H9 (cell line): ENCODE data around the gene RTN4R. TPM values are rescaled to one million over a fixed set of nuclear protein-coding genes. Genes with fewer than 3 reads are reported as not detected.

Source experiments
- DNase-seq: peaks from one replicate; pipeline ENCODE4 v3.0.0-alpha.2; 2017
- H2AFZ ChIP-seq: one replicate; pipeline ENCODE4 v1.6.1; 2013; ENCODE audit warnings: mild to moderate bottlenecking, low read length, control low read depth, moderate library complexity
- H2AK5ac ChIP-seq: 2 replicates; pipeline ENCODE4 v1.6.1; 2013; ENCODE audit warnings: low read length, control low read depth, mixed read lengths; ENCODE audit not compliant: insufficient read length
- H2BK120ac ChIP-seq: one replicate; pipeline ENCODE4 v1.6.1; 2013; ENCODE audit warnings: low read depth, mild to moderate bottlenecking, low read length, control low read depth, inconsistent platforms; ENCODE audit not compliant: poor library complexity, severe bottlenecking
- H2BK12ac ChIP-seq: 2 replicates; pipeline ENCODE4 v1.6.1; 2013; ENCODE audit warnings: low read length, control low read depth, mixed read lengths, low read depth; ENCODE audit not compliant: insufficient read length
- H2BK15ac ChIP-seq: 2 replicates; pipeline ENCODE4 v1.6.1; 2013; ENCODE audit warnings: low read depth, low read length, control low read depth
- H2BK20ac ChIP-seq: one replicate; pipeline ENCODE4 v1.6.1; 2013; ENCODE audit warnings: low read depth, mild to moderate bottlenecking, low read length, control low read depth, inconsistent platforms; ENCODE audit not compliant: poor library complexity, severe bottlenecking
- H2BK5ac ChIP-seq: 2 replicates; pipeline ENCODE4 v1.6.1; 2013; ENCODE audit warnings: low read length, control low read depth, mixed read lengths; ENCODE audit not compliant: insufficient read length
- H3K14ac ChIP-seq: 2 replicates; pipeline ENCODE4 v1.6.1; 2013; ENCODE audit warnings: low read length, control low read depth; ENCODE audit not compliant: insufficient read depth
- H3K18ac ChIP-seq: 2 replicates; pipeline ENCODE4 v1.6.1; 2013; ENCODE audit warnings: low read depth, mild to moderate bottlenecking, mixed read lengths, low read length, control low read depth; ENCODE audit not compliant: insufficient read length
- H3K23ac ChIP-seq: 2 replicates; pipeline ENCODE4 v1.6.1; 2013; ENCODE audit warnings: low read length, control low read depth, mixed read lengths, low read depth; ENCODE audit not compliant: insufficient read length
- H3K23me2 ChIP-seq: 2 replicates; pipeline ENCODE4 v1.6.1; 2013; ENCODE audit warnings: low read depth, mild to moderate bottlenecking, mixed read lengths, low read length, control low read depth; ENCODE audit not compliant: insufficient read length, poor library complexity, severe bottlenecking
- H3K27ac ChIP-seq: 2 replicates; pipeline ENCODE4 v1.5.1; 2013; ENCODE audit warnings: low read length, control low read depth, mixed read lengths, low read depth; ENCODE audit not compliant: insufficient read length
- H3K27me3 ChIP-seq: 2 replicates; pipeline ENCODE4 v1.6.1; 2013; ENCODE audit warnings: low read length, control low read depth, inconsistent platforms; ENCODE audit not compliant: insufficient read depth
- H3K4ac ChIP-seq: 2 replicates; pipeline ENCODE4 v1.6.1; 2013; ENCODE audit warnings: low read depth, mild to moderate bottlenecking, control low read depth, inconsistent platforms, low read length, moderate library complexity
- H3K4me1 ChIP-seq: 2 replicates; pipeline ENCODE4 v1.6.1; 2013; ENCODE audit warnings: low read length, control low read depth, inconsistent platforms; ENCODE audit not compliant: insufficient read depth
- H3K4me2 ChIP-seq: 2 replicates; pipeline ENCODE4 v1.6.1; 2013; ENCODE audit warnings: low read length, control low read depth, mixed read lengths; ENCODE audit not compliant: insufficient read length, insufficient read depth
- H3K56ac ChIP-seq: 2 replicates; pipeline ENCODE4 v1.6.1; 2013; ENCODE audit warnings: low read depth, mild to moderate bottlenecking, mixed read lengths, low read length, control low read depth; ENCODE audit not compliant: insufficient read length
- H3K79me1 ChIP-seq: 2 replicates; pipeline ENCODE4 v1.6.1; 2013; ENCODE audit warnings: low read depth, mild to moderate bottlenecking, moderate library complexity, low read length, control low read depth, inconsistent platforms; ENCODE audit not compliant: insufficient read depth, poor library complexity, severe bottlenecking
- H3K79me2 ChIP-seq: 2 replicates; pipeline ENCODE4 v1.6.1; 2013; ENCODE audit warnings: low read length, control low read depth, inconsistent platforms; ENCODE audit not compliant: insufficient read depth
- H3K9ac ChIP-seq: 2 replicates; pipeline ENCODE4 v1.6.1; 2013; ENCODE audit warnings: low read length, control low read depth, mixed read lengths; ENCODE audit not compliant: insufficient read length; ENCODE audit errors: extremely low read depth
- H3K9me3 ChIP-seq: one replicate; pipeline ENCODE4 v1.6.1; 2013; ENCODE audit warnings: low read depth, low read length, inconsistent platforms; ENCODE audit not compliant: control insufficient read depth
- H3T11ph ChIP-seq: one replicate; pipeline ENCODE4 v1.6.1; 2013; ENCODE audit warnings: mild to moderate bottlenecking, low read length, control low read depth, inconsistent platforms
- H4K20me1 ChIP-seq: one replicate; pipeline ENCODE4 v1.6.1; 2013; ENCODE audit not compliant: control insufficient read depth, insufficient read length, insufficient read depth
- H4K5ac ChIP-seq: 2 replicates; pipeline ENCODE4 v1.6.1; 2013; ENCODE audit warnings: low read depth, mild to moderate bottlenecking, mixed read lengths, low read length, control low read depth; ENCODE audit not compliant: insufficient read length
- H4K8ac ChIP-seq: replicated peaks from 2 replicates; pipeline ENCODE4 v1.6.1; 2013; ENCODE audit warnings: low read length, control low read depth, mixed read lengths, low read depth; ENCODE audit not compliant: insufficient read length
- H4K91ac ChIP-seq: 2 replicates; pipeline ENCODE4 v1.6.1; 2013; ENCODE audit warnings: low read depth, mild to moderate bottlenecking, moderate library complexity, mixed read lengths, low read length, control low read depth; ENCODE audit not compliant: insufficient read length
- H3K27ac Mint-ChIP-seq, 3 experiments: 2 replicates in 2 of 3; 3 replicates in 1 of 3; pipeline ENCODE4 v1.8.0; 2020 to 2021; ENCODE audit warnings: mixed read lengths in 3 of 3, mild to moderate bottlenecking in 1 of 3, moderate library complexity in 1 of 3
- H3K27me3 Mint-ChIP-seq: 2 replicates; pipeline ENCODE4 v1.8.0; 2021; ENCODE audit warnings: low read depth, mild to moderate bottlenecking, moderate library complexity, mixed read lengths
- H3K36me3 Mint-ChIP-seq, 3 experiments: 2 replicates in 2 of 3; 3 replicates in 1 of 3; pipeline ENCODE4 v1.8.0; 2020 to 2021; ENCODE audit warnings: low read depth in 3 of 3, mixed read lengths in 3 of 3; ENCODE audit not compliant: insufficient read depth in 1 of 3
- H3K4me1 Mint-ChIP-seq, 2 experiments: 2 replicates each; pipeline ENCODE4 v1.8.0; 2020; ENCODE audit warnings: mixed read lengths in 2 of 2
- H3K4me3 Mint-ChIP-seq, 2 experiments: 2 replicates in 1 of 2; 3 replicates in 1 of 2; pipeline ENCODE4 v1.8.0; 2020 to 2021; ENCODE audit warnings: mild to moderate bottlenecking in 2 of 2, mixed read lengths in 2 of 2, moderate library complexity in 1 of 2
- H3K9me3 Mint-ChIP-seq, 2 experiments: 2 replicates in 1 of 2; 3 replicates in 1 of 2; pipeline ENCODE4 v1.8.0; 2020; ENCODE audit warnings: mild to moderate bottlenecking in 2 of 2, mixed read lengths in 2 of 2, moderate library complexity in 1 of 2
- WGBS: extraction: QIAGEN DNeasy Blood & Tissue Kit; methylation state at CpG from one replicate; pipeline ENCODE4 v1.1.7; 2013; ENCODE audit warnings: missing lambda C conversion rate, low lambda C conversion rate, mixed read lengths; ENCODE audit not compliant: insufficient read length; ENCODE audit errors: extremely low coverage; 5-methylcytosine and 5-hydroxymethylcytosine counted together
- total RNA-seq: library from RNA; stranded (reverse); gene quantifications from 2 replicates; pipeline ENCODE4 v1.2.1, GENCODE V29; 2021
- TF ChIP-seq, protein P1 (sequence below): fragments of 200-600 bp; sonication (generic); conservative IDR thresholded peaks from 3 replicates; pipeline ENCODE4 v1.8.0; 2021; ENCODE audit warnings: antibody characterized with exemption, mild to moderate bottlenecking

The RTN4R gene
- total RNA-seq, 1 experiment from 2014 or later = 19.0 TPM

DNA sequence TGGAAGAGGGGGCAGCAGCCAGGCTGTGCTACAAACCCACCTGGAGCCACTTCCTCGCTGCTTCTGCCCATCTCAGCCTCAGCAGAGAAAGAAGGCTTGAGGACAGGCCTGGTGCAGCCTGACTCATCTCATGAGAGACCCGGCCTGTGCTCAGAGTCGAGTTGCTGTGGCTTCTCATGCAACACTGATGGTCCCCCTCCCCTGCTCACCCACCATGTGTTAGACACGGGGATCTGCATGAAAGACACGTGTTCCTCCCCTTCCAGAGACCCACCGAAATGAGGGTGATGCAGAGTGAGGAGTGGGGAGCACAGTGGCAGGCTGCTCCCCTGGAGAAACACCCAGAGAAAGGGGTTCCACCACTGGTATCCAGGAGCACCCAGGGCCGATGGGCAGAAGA is 15.0 kb downstream of the RTN4R start:
- H3T11ph ChIP-seq = no peak overlapping the region
- H3K4me2 ChIP-seq = no peak overlapping the region
- no peak overlapping the region for H4K8ac ChIP-seq
- no peaks in the 10 kb centered on the region for H3K27me3 Mint-ChIP-seq
- no peak overlapping the region for H2BK15ac ChIP-seq
- TF ChIP-seq, protein P1, sequence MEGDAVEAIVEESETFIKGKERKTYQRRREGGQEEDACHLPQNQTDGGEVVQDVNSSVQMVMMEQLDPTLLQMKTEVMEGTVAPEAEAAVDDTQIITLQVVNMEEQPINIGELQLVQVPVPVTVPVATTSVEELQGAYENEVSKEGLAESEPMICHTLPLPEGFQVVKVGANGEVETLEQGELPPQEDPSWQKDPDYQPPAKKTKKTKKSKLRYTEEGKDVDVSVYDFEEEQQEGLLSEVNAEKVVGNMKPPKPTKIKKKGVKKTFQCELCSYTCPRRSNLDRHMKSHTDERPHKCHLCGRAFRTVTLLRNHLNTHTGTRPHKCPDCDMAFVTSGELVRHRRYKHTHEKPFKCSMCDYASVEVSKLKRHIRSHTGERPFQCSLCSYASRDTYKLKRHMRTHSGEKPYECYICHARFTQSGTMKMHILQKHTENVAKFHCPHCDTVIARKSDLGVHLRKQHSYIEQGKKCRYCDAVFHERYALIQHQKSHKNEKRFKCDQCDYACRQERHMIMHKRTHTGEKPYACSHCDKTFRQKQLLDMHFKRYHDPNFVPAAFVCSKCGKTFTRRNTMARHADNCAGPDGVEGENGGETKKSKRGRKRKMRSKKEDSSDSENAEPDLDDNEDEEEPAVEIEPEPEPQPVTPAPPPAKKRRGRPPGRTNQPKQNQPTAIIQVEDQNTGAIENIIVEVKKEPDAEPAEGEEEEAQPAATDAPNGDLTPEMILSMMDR = no peak
- no peak overlapping the region for H3K27ac Mint-ChIP-seq
- H2BK120ac ChIP-seq = no peak overlapping the region
- H2BK12ac ChIP-seq = no peak overlapping the region
- no peak overlapping the region for H4K5ac ChIP-seq
- no peak for DNase-seq
- H2BK20ac ChIP-seq = no peak overlapping the region
- no peak overlapping the region for H3K9ac ChIP-seq
- no peaks in the 10 kb centered on the region; the same call in 1 of the 2 replicates for H3K4me1 ChIP-seq
- no peak overlapping the region for H2AFZ ChIP-seq
- no peaks in the 10 kb centered on the region for H3K9me3 ChIP-seq
- H3K23ac ChIP-seq = no peak overlapping the region
- WGBS = no CpG with 5 or more reads among the region's 7 CpGs
- no peak overlapping the region for H3K14ac ChIP-seq
- H3K4me1 Mint-ChIP-seq = peaks cover 0 to 8% of the 10 kb centered on the region in 2 experiments; a peak in 1 of 4 replicates
- H4K91ac ChIP-seq = no peak overlapping the region
- H3K27ac ChIP-seq = no peak overlapping the region
- H3K56ac ChIP-seq = no peak overlapping the region
- no peaks in the 10 kb centered on the region; a peak in 1 of 5 replicates for H3K9me3 Mint-ChIP-seq
- no peak overlapping the region for H3K18ac ChIP-seq
- H3K23me2 ChIP-seq = no peaks in the 10 kb centered on the region
- H3K79me1 ChIP-seq = no peaks in the 10 kb centered on the region
- H4K20me1 ChIP-seq = no peaks in the 10 kb centered on the region
- no peaks in the 10 kb centered on the region; a peak in 1 of 7 replicates for H3K36me3 Mint-ChIP-seq
- no peak overlapping the region for H2AK5ac ChIP-seq
- no peak overlapping the region for H3K4me3 Mint-ChIP-seq
- H3K27me3 ChIP-seq = no peaks in the 10 kb centered on the region
- H3K79me2 ChIP-seq = no peaks in the 10 kb centered on the region; the same call in 1 of the 2 replicates
- H2BK5ac ChIP-seq = no peak overlapping the region
- no peak overlapping the region for H3K4ac ChIP-seq
